ENCODE measurements around the gene USP10. TPM values are rescaled to one million over a fixed set of nuclear protein-coding genes. Genes with fewer than 3 reads are reported as not detected.

The USP10 gene
- total RNA-seq, 1 experiment from 2014 or later, result 203 TPM

- H3K4me1 Mint-ChIP-seq, result peaks cover 9 to 11% of the 10 kb centered on the region in 2 experiments
- H3K27ac ChIP-seq (ENCODE audit: insufficient read length, low read depth, low read length), result no peak overlapping the region
- peaks cover 22% of the 10 kb centered on the region for H3K27me3 Mint-ChIP-seq (ENCODE audit: low read depth)
- H3K23me2 ChIP-seq (ENCODE audit: insufficient read length, low read depth, low read length, poor library complexity, severe bottlenecking), result no peaks in the 10 kb centered on the region
- H3K4me3 Mint-ChIP-seq, result no peak overlapping the region
- H3K9me3 Mint-ChIP-seq, result no peaks in the 10 kb centered on the region; a peak in 1 of 5 replicates
- no peak overlapping the region for H2AK5ac ChIP-seq (ENCODE audit: insufficient read length, low read length)
- H3T11ph ChIP-seq (ENCODE audit: low read length), result no peak overlapping the region
- H3K79me2 ChIP-seq (ENCODE audit: insufficient read depth, low read length), result no peaks in the 10 kb centered on the region
- no peaks in the 10 kb centered on the region for H3K27me3 ChIP-seq (ENCODE audit: insufficient read depth, low read length)
- no peak overlapping the region for H3K4me2 ChIP-seq (ENCODE audit: insufficient read depth, insufficient read length, low read length)
- H3K36me3 Mint-ChIP-seq (ENCODE audit: insufficient read depth in 1 of 3, low read depth in 3 of 3), result no peaks in the 10 kb centered on the region
- no peaks in the 10 kb centered on the region for H3K79me1 ChIP-seq (ENCODE audit: insufficient read depth, low read depth, low read length, poor library complexity, severe bottlenecking)
- no peak overlapping the region for H2BK15ac ChIP-seq (ENCODE audit: low read depth, low read length)
- no peak overlapping the region for H4K91ac ChIP-seq (ENCODE audit: insufficient read length, low read depth, low read length)
- no peaks in the 10 kb centered on the region for H3K4me1 ChIP-seq (ENCODE audit: insufficient read depth, low read length)
- no peak for TF ChIP-seq CTCF (conservative IDR thresholded peaks at IDR 0.05)
- H2BK20ac ChIP-seq (ENCODE audit: low read depth, low read length, poor library complexity, severe bottlenecking), result no peak overlapping the region
- DNase-seq, result no peak
- H3K23ac ChIP-seq (ENCODE audit: insufficient read length, low read depth, low read length), result no peak overlapping the region
- H3K9me3 ChIP-seq (ENCODE audit: control insufficient read depth, low read depth, low read length), result no peaks in the 10 kb centered on the region
- no peak overlapping the region for H3K18ac ChIP-seq (ENCODE audit: insufficient read length, low read depth, low read length)
- H4K20me1 ChIP-seq (ENCODE audit: control insufficient read depth, insufficient read depth, insufficient read length), result no peaks in the 10 kb centered on the region
- no CpG with 5 or more reads among the region's 15 CpGs for WGBS (ENCODE audit: extremely low coverage, insufficient read length, low lambda C conversion rate)
- no peak overlapping the region for H3K4ac ChIP-seq (ENCODE audit: low read depth, low read length)
- H3K14ac ChIP-seq (ENCODE audit: insufficient read depth, low read length), result no peak overlapping the region
- H3K56ac ChIP-seq (ENCODE audit: insufficient read length, low read depth, low read length), result no peak overlapping the region
- no peak overlapping the region for H4K5ac ChIP-seq (ENCODE audit: insufficient read length, low read depth, low read length)
- H2BK120ac ChIP-seq (ENCODE audit: low read depth, low read length, poor library complexity, severe bottlenecking), result no peak overlapping the region
- H2BK5ac ChIP-seq (ENCODE audit: insufficient read length, low read length), result no peak overlapping the region
- no peak overlapping the region for H2AFZ ChIP-seq (ENCODE audit: low read length)
- no peak overlapping the region for H4K8ac ChIP-seq (replicated peaks; ENCODE audit: insufficient read length, low read depth, low read length)
- no peak overlapping the region for H3K9ac ChIP-seq (ENCODE audit: extremely low read depth, insufficient read length, low read length)
- no peak overlapping the region for H2BK12ac ChIP-seq (ENCODE audit: insufficient read length, low read depth, low read length)
- H3K27ac Mint-ChIP-seq, result no peak overlapping the region
Observed at GRCh38 chr16:84827897-84828296, 128.1 kb downstream of the USP10 start.

All from H9 (cell line).